ENCODE measurements around the gene ZNF598.
"Not testable (repeated sequence)": the region's sequence is repeated elsewhere in the genome, so short reads cannot be mapped to it uniquely, and the experiment has no call there.

ZNF598 gene

GRCh38 chr16:2040787-2041522 lies 31.3 kb upstream of the ZNF598 start:
- no peak for DNase-seq (ENCODE audit: low spot score)

GRCh38 chr16:2040041-2040786 lies 30.6 kb upstream of the ZNF598 start:
- no peak for DNase-seq (ENCODE audit: low spot score)

- no peak for DNase-seq (ENCODE audit: low spot score)
Measured at GRCh38 chr16:2039274-2040031, 29.8 kb upstream of the ZNF598 start.

- no peak for DNase-seq (ENCODE audit: low spot score)
Measured at GRCh38 chr16:2038382-2039231, 29.0 kb upstream of the ZNF598 start.

- DNase-seq (ENCODE audit: low spot score): no peak
Measured at GRCh38 chr16:2037647-2038381, 28.2 kb upstream of the ZNF598 start.

- no peak for DNase-seq (ENCODE audit: low spot score)
Measured at GRCh38 chr16:2037115-2037514, 27.5 kb upstream of the ZNF598 start.

- DNase-seq (ENCODE audit: low spot score): no peak
Measured at GRCh38 chr16:2036200-2036966, 26.8 kb upstream of the ZNF598 start.

GRCh38 chr16:2035431-2036199 lies 26.0 kb upstream of the ZNF598 start:
- no peak for DNase-seq (ENCODE audit: low spot score)

GRCh38 chr16:2034696-2035430 lies 25.2 kb upstream of the ZNF598 start:
- DNase-seq (ENCODE audit: low spot score): no peak

- not testable (repeated sequence) for DNase-seq (ENCODE audit: low spot score)
Measured at GRCh38 chr16:2033909-2034695, 24.5 kb upstream of the ZNF598 start.

- no peak for DNase-seq (ENCODE audit: low spot score)
Measured at GRCh38 chr16:2033057-2033908, 23.7 kb upstream of the ZNF598 start.

- no peak for DNase-seq (ENCODE audit: low spot score)
Measured at GRCh38 chr16:2032285-2033056, 22.9 kb upstream of the ZNF598 start.

GRCh38 chr16:2031081-2031577 lies 21.5 kb upstream of the ZNF598 start:
- DNase-seq (ENCODE audit: low spot score): no peak

GRCh38 chr16:2030036-2030435 lies 20.4 kb upstream of the ZNF598 start:
- DNase-seq (ENCODE audit: low spot score): no peak

- DNase-seq (ENCODE audit: low spot score): no peak
Measured at GRCh38 chr16:2029350-2029749, 19.7 kb upstream of the ZNF598 start.
